NCI-H524 (cell line): ENCODE results near the gene DNAH3.

ENCODE experiments used
- DNase-seq, 2 experiments: peaks; one replicate each; lab custom pipeline; 2025; lab: John Stamatoyannopoulos, UW

DNAH3 gene

DNA sequence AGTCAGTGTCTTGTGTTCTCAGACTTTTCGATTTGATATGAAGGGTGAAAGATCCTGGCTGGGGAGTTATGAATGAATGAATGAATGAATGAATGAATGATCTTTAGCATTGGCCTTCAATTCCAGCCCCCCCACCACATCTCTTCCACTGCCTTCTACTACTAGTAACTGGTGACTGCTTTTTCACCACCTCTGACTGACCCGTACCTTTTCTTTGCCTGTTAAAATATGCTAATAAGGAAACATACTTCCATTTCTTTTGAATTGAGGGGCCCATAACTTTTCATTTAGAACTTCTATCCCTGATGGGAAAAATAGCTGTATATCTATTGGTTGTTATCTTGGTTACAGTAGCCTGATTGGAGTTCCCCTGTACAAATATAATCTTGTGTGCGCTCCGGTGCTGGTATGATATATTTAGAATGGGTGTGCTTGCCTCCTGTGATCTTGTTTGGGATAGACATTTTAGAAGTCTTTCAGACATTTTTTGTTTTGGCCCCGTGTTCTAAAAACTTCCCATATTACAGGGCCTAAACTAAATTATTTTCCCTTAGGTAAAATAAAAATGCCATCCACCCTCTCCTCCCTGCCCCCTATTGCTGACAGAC is 246.6 kb downstream of the DNAH3 start:
- DNase-seq = no peak

DNA sequence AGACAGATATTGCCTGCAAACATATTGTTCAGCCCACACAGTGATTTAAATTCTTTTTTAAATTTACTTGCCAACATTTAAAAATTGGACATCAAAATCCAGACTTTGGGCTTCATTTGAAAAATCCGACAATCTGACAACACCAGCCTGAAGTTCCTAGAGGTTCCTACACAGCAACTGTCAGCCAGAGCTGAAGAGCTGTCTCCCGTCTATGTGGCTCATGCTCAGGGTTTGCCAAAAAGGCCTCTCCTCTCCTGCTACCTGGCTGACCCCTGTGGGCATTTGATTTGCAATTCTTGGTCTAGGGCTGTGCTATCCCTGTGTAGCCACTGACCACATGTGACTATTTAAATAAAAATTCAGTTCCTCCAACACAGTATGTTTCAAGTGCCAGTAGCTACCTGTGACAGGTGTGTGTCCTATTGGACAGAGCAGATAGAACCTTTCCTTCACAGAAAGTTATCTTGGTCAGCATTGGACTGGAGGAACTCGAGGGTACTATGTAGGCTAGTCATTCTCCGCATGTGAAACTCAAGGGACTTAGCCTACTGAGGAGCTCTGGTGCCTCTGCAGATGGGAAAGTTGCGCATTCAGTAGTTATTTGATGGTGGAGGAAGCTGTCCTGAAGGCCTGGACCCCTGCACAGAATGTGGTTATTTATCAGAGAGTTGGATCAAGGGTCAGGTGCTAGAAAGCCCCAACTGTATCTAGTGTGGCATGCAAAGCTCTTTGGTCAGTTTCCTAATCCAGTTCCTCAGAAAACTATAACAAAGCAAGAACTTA is 247.3 kb downstream of the DNAH3 start:
- no peak for DNase-seq

- no peak for DNase-seq
These were observed 248.2 kb downstream of the DNAH3 start for GRCh38 chr16:20902426-20902825.

- peak in 1 of 2 experiments; percentile 16 for DNase-seq
These were observed 249.1 kb downstream of the DNAH3 start for GRCh38 chr16:20901436-20902112.

- DNase-seq = peak in 1 of 2 experiments; percentile 21
These were observed 249.6 kb downstream of the DNAH3 start for GRCh38 chr16:20901068-20901435.

GRCh38 chr16:20900299-20901067 is 250.2 kb downstream of the DNAH3 start, which contains the start of the genes DCUN1D3 and LYRM1:
DCUN1D3 (minus strand) TSS chr16:20900358; CDS start chr16:20862538, 37,820 bp downstream.
LYRM1 (plus strand) TSS chr16:20900771; CDS start chr16:20915556, 14,785 bp downstream.
- DNase-seq = peak; percentile 97 to 98

- peak in 1 of 2 experiments; percentile 28 for DNase-seq
These were observed 251.0 kb downstream of the DNAH3 start for GRCh38 chr16:20899477-20900298.

DNA sequence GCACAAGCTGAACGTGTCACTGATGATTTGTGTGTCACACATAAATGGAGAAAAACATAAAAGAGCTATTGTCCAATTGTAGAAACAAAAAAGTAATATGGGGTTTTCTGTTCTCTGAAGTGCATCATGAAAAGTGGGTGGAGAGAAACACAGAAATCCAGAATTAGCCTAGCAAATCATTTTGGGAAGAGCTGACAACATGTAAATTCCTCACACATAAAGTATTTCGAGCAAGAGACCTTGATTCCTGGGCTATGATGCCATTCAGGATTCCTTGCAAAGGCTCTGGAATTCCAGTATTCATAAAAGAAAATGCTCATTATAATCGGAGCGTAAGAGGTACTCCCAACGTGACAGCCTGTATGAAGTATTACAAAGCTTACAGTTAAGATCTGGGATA is 251.6 kb downstream of the DNAH3 start:
- DNase-seq = no peak

DNA sequence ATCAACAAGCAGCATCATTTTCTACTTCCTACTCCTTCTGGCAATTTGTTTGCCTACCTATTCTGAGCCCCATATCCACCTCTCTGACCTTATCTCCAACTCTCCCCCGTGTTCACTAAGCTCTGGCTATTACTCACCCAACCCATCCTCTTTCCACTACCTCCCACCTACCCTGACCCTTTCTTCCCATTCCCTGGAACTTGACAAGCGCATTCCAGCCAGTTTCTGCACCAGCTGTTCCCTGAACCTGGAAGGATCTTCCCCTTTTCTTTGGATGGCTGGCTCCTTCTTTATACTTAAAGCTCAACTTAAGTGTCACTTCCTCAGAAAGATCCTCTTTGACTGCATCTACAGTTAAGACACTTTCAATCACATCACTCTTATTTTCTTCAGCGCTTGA is 252.7 kb downstream of the DNAH3 start:
- DNase-seq = no peak

- no peak for DNase-seq
These were observed 253.3 kb downstream of the DNAH3 start for GRCh38 chr16:20897253-20897897.

GRCh38 chr16:20894388-20894787 is 256.3 kb downstream of the DNAH3 start:
- DNase-seq = no peak

- DNase-seq = no peak
These were observed 260.9 kb downstream of the DNAH3 start for GRCh38 chr16:20889625-20890275.

DNA sequence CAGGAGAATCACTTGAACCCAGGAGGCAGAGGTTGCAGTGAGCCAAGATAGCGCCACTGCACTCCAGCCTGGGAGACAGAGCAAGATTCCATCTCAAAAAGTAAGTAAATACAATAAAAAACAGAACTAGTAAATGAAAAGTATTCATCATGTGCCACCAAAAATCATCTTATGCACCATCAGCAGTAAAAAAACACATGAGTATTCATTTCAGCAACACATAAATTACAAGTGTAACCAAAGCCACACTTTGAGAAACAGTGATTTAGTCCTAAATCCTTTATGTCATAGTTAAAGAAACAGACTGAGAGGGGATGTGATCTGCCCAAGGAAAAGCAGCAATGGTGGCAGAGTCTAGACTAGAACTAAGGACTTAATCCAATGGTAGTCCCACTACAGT is 263.4 kb downstream of the DNAH3 start:
- DNase-seq = no peak

DNA sequence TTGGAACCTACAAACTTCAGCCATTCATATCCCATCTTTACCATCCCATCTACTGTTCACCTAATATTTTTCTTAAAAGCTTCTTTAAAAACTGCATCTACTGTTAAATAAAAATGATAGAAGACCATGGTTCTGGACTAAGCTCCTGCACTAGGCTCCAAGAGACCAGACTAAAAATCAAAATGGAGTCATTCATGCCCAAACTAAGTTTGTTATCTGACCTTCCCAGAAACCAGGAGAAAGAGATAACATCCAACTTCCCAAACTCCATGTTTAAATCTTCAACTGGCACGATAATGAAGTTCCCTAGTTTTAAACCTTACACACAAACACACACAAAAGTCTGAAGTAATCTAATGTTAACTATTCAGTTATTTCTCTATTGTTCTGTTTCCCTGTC is 264.3 kb downstream of the DNAH3 start:
- no peak for DNase-seq

DNA sequence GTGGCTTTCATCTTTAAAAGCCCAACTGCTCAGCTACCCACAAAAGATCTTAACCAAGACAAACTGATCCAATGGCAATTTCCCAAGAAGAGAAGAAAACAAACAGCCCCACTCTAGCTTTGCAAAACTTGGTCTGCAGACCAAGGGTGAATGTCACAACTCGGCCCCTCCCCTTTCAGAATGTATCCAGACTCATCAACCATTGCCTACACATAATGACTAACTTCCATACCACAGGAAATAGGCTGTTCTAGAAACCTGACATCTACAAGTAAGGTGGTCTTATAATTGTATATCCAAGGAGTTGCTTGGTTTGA is 266.4 kb downstream of the DNAH3 start:
- DNase-seq = no peak

DNA sequence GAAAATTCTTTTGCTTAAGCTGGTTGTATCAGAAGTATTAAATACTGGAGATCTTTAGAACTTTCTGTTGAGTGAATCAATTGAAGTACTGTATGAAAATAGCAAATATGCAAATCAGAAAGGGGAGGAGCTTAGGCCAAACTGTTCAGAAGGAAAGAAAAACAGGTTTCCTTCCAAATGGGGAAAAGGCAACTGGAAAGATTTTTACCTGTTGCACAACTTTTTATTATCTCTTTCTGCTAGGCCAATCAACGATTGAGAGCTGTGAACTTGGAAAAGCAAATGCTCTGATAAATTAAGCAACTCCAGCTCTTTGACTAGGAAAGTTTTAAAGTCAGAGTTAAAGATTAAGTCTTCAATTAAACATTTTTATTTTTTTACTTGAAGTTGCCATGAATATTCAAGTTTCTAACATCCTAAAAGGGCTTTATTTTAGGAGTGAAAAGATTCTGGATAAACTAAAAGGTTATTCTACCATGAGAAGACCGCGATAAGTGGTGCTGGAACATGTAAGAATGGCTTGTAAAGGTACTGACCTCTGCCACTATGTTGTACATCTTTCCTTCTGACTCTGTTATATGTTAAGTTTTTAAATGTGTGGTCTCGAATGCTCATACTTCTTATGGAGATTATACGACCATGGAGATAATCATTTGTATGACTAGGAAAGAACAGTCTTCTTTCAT is 266.9 kb downstream of the DNAH3 start:
- DNase-seq = no peak
